GM12801 (cell line): ENCODE measurements around the gene TPRG1L.

Experiments used
- CTCF ChIP-seq: IDR thresholded peaks from one replicate; pipeline ENCODE4 v1.5.1; 2011; ENCODE audit warnings: control low read depth; ENCODE audit not compliant: insufficient read length; ENCODE audit errors: extremely low read depth

TPRG1L gene

GRCh38 chr1:3580231-3580630 lies 44.6 kb upstream of the TPRG1L start:
- no peak for TF ChIP-seq CTCF

GRCh38 chr1:3581296-3582036 lies 43.3 kb upstream of the TPRG1L start:
- TF ChIP-seq CTCF, result no peak

- no peak for TF ChIP-seq CTCF
Observed at GRCh38 chr1:3584915-3585314, 39.9 kb upstream of the TPRG1L start.

GRCh38 chr1:3585940-3586568 lies 38.8 kb upstream of the TPRG1L start:
- TF ChIP-seq CTCF, result no peak

- no peak for TF ChIP-seq CTCF
Observed at GRCh38 chr1:3586986-3587759, 37.6 kb upstream of the TPRG1L start.

- TF ChIP-seq CTCF, result no peak
Observed at GRCh38 chr1:3588395-3588794, 36.4 kb upstream of the TPRG1L start.

GRCh38 chr1:3590139-3590763 lies 34.6 kb upstream of the TPRG1L start:
- no peak for TF ChIP-seq CTCF
